ENCODE results near the gene CLHC1.
"Not testable (repeated sequence)": the region's sequence is repeated elsewhere in the genome, so short reads cannot be mapped to it uniquely, and the experiment has no call there.

CLHC1 gene

GRCh38 chr2:55232084-55232862 is at the start of gene CLHC1, which contains the start of gene RPS27A:
Gene CLHC1, minus strand, starts transcription at chr2:55232293. Its CDS starts 9,882 bp downstream, at chr2:55222411.
Gene RPS27A, plus strand, starts transcription at chr2:55232688. Its CDS starts 137 bp downstream, at chr2:55232825.
- peak; percentile 38 to 100 (median 82) for DNase-seq

DNA sequence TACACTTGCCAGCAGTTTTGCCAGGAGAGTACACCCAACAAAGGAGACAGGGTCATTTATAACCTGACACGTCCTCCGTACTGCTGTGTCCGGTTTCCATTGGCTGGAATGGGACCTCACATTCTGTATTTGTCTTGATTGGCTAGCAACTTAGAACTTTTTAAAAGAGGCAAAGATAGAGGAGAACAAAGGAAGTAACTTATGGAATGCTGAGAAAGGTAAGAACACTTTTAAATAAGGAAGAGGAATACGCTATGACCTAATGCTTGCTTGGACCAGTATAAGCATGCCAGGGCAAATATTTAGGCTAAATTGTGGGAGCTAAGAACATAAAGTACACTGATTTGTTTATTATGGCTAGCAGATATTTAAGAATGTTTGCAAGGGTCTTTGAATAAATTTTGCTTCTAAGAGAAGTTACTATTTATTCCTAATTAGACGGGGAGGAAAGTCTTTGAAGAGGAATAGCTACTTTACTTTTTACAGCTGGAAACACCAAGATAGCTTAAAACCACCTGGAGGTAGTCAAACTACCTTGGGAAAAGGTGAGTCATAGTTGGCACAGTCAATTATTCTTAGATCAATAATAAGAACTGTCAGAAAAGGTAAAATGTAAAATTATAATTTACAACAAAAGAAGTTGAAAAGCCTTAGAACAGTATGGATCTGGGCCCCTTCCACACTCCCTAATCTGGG is 48.9 kb upstream of the CLHC1 start:
- not testable (repeated sequence) for DNase-seq

DNA sequence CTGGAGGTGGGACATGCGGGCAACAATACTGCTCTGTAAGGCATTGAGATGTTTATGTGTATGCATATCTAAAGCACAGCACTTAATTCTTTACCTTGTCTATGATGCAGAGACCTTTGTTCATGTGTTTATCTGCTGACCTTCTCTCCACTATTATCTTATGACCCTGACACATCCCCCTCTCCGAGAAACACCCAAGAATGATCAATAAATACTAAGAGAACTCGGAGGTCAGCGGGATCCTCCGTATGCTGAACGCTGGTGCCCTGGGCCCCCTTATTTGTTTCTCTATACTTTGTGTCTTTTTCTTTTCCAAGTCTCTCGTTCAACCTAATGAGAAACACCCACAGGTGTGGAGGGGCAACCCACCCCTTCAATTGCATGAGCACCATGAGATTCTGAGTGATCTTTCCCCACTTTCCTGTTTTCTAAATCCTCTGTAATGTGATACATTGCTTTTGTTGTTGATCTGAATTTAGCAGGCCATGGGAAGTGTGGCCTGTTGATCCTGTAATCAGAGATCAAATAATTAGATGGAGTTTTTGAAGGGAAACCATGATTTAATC is 47.8 kb upstream of the CLHC1 start:
- DNase-seq, result not testable (repeated sequence)

DNA sequence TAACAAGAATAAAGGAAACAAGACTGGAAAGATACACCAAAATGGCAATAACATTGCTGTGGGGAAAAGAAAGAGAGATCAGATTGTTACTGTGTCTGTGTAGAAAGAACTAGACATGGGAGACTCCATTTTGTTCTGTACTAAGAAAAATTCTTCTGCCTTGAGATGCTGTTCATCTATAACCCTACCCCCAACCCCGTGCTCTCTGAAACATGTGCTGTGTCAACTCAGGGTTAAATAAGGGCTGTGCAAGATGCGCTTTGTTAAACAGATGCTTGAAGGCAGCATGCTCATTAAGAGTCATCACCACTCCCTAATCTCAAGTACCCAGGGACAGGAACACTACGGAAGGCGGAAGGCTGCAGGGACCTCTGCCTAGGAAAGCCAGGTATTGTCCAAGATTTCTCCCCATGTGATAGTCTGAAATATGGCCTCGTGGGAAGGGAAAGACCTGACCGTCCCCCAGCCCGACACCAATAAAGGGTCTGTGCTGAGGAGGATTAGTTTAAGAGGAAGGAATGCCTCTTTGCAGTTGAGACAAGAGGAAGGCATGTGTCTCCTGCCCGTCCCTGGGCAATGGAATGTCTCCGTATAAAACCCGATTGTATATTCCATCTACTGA is 47.2 kb upstream of the CLHC1 start:
- DNase-seq, result not testable (repeated sequence)

DNA sequence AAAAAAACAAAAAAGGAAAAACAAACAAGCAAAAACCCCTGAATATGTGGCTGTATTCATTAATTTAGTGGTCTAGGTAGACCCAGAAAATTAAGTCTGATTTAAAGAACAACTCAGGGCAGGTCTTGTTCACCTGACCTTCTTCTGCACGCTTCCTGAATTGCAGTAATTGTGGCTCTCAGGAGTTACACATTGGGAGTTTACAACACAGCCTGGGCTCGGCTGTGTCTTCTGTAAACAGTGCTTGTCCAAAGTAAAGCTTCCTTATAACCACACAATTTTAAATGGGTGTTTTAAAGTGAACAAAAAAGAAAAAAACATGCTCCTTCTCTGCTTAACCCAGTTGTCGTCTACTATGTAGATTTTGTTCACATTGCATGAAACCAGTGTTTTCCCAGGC is 45.2 kb upstream of the CLHC1 start:
- no peak for DNase-seq

DNA sequence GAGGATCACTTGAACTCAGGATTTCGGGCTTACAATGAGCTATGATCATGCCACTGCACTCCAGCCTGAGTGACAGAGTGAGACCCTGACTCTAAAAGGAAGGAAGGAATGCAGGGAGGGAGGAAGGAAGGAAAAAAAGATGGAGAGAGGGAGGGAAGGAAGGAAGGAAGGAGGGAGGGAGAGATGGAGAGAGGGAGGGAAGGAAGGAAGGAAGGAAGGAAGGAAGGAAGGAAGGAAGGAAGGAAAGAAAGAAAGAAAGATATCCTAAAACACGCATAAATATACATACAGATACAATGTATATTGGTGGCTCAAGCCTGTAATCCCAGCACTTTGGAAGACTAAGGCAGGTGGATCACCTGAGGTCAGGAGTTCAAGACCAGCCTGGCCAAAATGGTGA is 42.3 kb upstream of the CLHC1 start:
- not testable (repeated sequence) for DNase-seq

GRCh38 chr2:55269645-55269990 is 37.5 kb upstream of the CLHC1 start:
- DNase-seq, result peak in 1 of 51 donors; percentile 32

- peak; percentile 59 to 94 (median 88) for DNase-seq
Observed at GRCh38 chr2:55268907-55269644, 37.0 kb upstream of the CLHC1 start, which contains the start of gene MTIF2. Gene MTIF2, minus strand, starts transcription at chr2:55269231. Its CDS starts 5,373 bp downstream, at chr2:55263858.

DNA sequence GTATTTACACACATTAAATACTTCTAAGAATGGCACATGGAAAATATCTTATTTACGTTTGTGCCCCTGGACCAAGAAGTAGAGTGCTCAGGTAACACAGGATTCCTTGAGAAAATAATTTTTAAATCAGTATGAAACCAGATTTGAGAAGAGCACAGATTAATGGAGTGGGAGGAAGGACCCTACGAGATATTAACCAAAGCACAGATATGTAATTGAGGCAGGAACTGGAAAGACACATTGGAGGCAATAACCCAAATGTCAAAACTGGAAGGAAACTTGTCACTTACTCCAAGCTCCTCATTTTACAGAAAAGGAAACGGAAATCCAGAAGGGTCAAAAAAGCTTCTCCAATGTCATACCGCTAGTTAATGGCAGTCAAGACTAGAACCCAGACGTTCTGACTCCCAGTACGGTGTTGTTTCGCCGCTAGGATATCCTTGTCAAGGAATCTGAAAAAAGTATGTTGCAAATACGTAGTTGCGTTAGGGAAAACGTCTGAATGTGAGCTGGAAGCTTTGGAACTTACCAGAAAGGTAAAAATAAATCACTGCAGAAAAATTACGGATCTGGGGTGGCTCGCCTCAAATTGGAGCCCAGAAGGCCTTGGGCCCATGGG is 36.3 kb upstream of the CLHC1 start:
- DNase-seq, result no peak

DNA sequence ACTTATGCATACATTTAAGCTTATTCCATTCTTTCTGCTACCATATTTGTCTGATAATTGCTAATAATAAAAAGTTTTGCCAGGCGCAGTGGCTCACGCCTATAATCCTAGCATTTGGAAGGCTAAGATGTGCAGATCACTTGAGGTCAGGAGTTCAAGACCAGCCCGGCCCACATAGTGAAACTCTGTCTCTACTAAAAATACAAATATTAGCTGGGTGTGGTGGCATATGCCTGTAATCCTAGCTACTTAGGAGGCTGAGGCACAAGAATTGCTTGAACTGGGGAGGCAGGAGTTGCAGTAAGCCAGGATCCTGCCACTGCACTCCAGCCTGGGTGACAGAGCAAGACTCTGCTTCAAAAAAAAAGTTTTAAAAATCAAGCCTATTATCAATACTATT is 27.5 kb upstream of the CLHC1 start:
- not testable (repeated sequence) for DNase-seq

GRCh38 chr2:55252832-55253231 is 20.7 kb upstream of the CLHC1 start:
- DNase-seq, result no peak

- DNase-seq, result no peak
Observed at GRCh38 chr2:55247025-55247424, 14.9 kb upstream of the CLHC1 start.

DNA sequence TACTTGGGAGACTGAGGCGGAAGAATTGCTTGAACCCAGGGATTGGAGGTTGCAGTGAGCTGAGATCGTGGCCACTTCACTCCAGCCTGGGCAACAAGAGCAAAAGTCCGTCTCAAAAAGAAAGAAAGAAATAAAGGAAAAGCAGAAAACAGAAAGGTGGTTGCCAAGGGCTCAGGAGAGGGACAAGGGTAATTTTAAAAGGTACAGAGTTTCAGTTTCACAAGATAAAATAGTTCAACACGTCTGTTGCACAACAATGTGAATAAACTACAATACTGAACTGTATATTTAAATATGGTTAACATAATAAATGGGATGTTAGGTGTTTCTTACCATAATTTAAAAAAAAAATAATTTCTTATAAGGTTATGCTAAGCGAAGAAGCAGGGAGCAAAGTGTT is 13.3 kb upstream of the CLHC1 start:
- no peak for DNase-seq

- DNase-seq, result no peak
Observed at GRCh38 chr2:55242617-55243016, 10.5 kb upstream of the CLHC1 start.

DNA sequence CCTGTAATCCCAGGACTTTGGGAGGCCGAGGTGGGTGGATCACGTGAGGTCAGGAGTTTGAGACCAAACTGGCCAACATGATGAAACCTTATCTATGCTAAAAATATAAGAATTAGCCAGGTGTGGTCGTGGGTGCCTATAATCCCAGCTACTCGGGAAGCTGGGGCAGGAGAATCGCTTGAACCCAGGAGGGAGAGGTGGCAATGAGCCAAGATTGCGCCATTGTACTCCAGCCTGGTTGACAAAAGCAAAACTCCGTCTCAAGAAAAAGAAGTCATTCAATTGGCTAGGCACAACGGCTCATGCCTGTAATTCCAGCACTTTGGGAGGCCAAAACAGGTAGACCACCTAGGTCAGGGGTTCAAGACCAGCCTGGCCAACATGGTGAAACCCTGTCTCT is 9.5 kb upstream of the CLHC1 start:
- DNase-seq, result not testable (repeated sequence)

- DNase-seq, result no peak
Observed at GRCh38 chr2:55239656-55240222, 7.6 kb upstream of the CLHC1 start.

DNA sequence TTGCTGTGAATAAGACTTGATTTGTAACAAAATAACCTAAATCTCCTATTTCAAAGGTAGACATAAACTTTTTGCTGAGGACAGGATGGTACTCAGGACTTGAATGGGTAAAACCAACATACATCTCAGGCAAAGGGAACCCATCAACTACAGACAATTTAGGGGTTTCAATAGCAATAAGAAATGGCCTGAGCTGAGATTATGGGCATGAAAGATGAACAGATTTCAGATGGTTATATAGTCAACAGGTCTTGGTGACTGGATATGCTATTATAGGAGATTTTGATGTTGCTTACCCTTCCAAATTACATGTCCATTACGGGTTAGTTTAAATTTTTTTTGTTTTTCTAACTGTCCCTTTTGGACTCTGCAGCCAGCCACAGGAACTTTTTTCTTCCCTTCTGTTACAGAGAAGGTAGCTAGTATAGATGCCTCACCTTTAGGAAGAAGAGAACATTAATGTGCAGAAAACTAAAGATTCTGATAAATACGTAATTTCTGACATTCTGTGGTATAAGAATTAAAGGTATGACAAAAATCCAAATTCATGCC is 5.0 kb upstream of the CLHC1 start:
- no peak for DNase-seq

DNA sequence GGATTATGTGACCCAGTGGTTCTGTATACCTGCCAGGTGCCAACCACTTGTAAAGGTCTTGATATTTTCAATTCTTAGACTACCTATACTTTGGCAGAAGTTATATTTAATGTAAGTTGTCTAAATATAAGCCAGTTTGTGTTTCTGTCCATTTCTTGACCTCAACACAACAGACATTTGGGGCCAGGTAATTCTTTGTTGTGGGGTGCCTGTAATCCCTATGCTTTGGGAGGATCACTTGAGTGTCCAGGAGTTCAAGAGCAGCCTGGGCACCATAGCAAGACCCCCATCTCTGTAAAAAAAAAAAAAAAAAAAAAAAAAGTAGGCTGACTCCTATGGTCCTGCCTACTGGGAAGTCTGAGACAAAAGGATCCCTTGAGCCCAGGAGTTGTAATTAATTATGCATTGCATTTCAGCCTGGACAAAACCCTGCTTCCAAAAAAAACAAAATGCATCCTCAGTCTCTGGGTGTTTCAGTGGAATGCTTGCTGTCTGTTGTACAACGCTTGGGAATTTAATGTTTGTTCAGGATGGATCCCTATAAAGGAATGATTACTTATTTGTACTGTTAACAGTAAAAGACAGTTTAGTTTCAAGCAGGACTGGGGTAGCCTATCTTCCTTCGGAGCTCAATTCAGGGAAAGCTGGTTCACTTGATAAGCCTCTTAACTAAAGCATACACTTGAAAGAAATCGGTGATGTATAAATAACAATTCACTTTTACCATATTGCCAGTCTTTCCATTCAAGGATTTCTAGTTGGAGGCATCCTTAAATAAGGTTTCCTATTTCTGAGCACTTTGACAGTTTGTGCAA is 3.8 kb upstream of the CLHC1 start:
- no peak for DNase-seq

DNA sequence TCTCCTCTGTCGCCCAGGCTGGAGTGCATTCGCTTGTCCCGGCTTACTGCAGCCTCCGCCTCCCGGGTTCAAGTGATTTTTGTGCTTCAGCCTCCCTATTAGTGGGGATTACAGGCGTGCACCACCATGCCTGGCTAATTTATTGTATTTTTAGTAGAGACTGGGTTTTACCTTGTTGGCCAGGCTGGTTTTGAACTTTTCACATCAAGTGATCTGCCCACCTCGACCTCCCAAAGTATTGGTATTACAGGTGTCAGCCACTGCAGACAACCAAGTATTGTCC is 1.5 kb upstream of the CLHC1 start:
- DNase-seq, result no peak

All from hypothalamus (tissue), 51 donors.